Ovary (tissue), 9 donors: ENCODE results near the gene SLAMF7. TPM values are rescaled to one million over a fixed set of nuclear protein-coding genes. Genes with fewer than 3 reads are reported as not detected.
"Not testable (repeated sequence)": the region's sequence is repeated elsewhere in the genome, so short reads cannot be mapped to it uniquely, and the experiment has no call there.

Experiments
- DNase-seq, 5 donors: peaks; one replicate each; pipeline ENCODE4 v3.0.0-alpha.2; 2019 to 2020
- H3K27ac ChIP-seq, 2 donors: fragments of 200-600 bp; one replicate each; pipeline versions ENCODE4 v1.5.1 to v1.8.0; 2019 to 2022
- H3K27me3 ChIP-seq: fragments of 200-600 bp; one replicate; pipeline ENCODE4 v1.8.0; 2022
- H3K36me3 ChIP-seq: fragments of 200-600 bp; sonication (generic); one replicate; pipeline ENCODE4 v1.5.1; 2019
- H3K4me1 ChIP-seq: one replicate; pipeline ENCODE4 v1.8.1; 2013; ENCODE audit warnings: mild to moderate bottlenecking, moderate library complexity; ENCODE audit not compliant: insufficient read depth
- H3K4me3 ChIP-seq: fragments of 200-600 bp; sonication (generic); one replicate; pipeline ENCODE4 v1.5.1; 2017
- H3K9me3 ChIP-seq, 2 donors: fragments of 200-600 bp in 1 of 2; sonication (generic) in 1 of 2; one replicate each; pipeline versions ENCODE4 v1.5.1 to v1.8.1; 2013 to 2019; ENCODE audit warnings: mild to moderate bottlenecking in 1 of 2, moderate library complexity in 1 of 2
- CTCF ChIP-seq, 3 donors: fragments of 450-650 bp in 2 of 3; fragments of 200-600 bp in 1 of 3; IDR thresholded peaks; one replicate each; pipeline versions ENCODE4 v1.5.1 to v1.8.0; 2016 to 2022; ENCODE audit warnings: antibody characterized with exemption in 3 of 3, mild to moderate bottlenecking in 1 of 3
- EP300 ChIP-seq: sonication (generic); formaldehyde crosslinking; IDR thresholded peaks from one replicate; pipeline ENCODE4 v1.6.1; 2017; ENCODE audit warnings: antibody characterized with exemption
- POLR2A ChIP-seq: fragments of 450-650 bp; IDR thresholded peaks from one replicate; pipeline ENCODE4 v1.6.1; 2017; ENCODE audit warnings: antibody characterized with exemption, mild to moderate bottlenecking, moderate library complexity
- WGBS, 3 donors: extraction: QIAGEN DNeasy Blood & Tissue Kit in 1 of 3; methylation state at CpG; one replicate each; pipeline versions ENCODE4 v1.1.5 to v1.1.7; 2013 to 2017; 5-methylcytosine and 5-hydroxymethylcytosine counted together
- intact Hi-C, 4 donors: fragments of 100-400 bp; cut with DNase I; formaldehyde crosslinking; loops; one replicate each; pipeline versions ENCODE4 v1.11.0 to v1.15.1; 2022 to 2023
- polyA plus RNA-seq, 2 donors: library from polyadenylated mRNA; stranded (reverse); fragments of 200-250 nt in 1 of 2; fragments of 350-450 nt in 1 of 2; fragmentation: Illumina TruSeq in 1 of 2; extraction: RNeasy Lipid Tissue Mini Kit (QIAGEN cat#74804) in 1 of 2; gene quantifications; one replicate each; pipeline ENCODE4 v1.2.3, GENCODE V29; 2013 to 2014
- total RNA-seq, 7 donors: library from RNA; depleted of rRNA in 2 of 7; stranded (reverse); fragments of >200 nt in 2 of 7; fragmentation: NEBNext Ultra II Directional in 3 of 7; extraction: Animal tissue kit (Norgen Biotek cat#: 25700) in 3 of 7; gene quantifications; one replicate each; pipeline versions ENCODE4 v1.1.0 to v1.2.4, GENCODE V29; 2016 to 2023
- donor health status: DM: no; HTN: no; CAD: no; lungs with moderate emphysema.
- donor health status: DM: no; HTN: no; CAD: no.
- donor health status: Bipolar disorder and iron deficiency.
- donor health status: DM: yes; HTN: yes; CAD: no.
- donor health status: DM: no; HTN: no; CAD: no.
- donor health status: DM: yes; HTN: yes; CAD: no.

SLAMF7 gene
- total and polyA plus RNA-seq, 9 donors = 0.32 to 7.3 (median 0.84) TPM; not detected in 1

- intact Hi-C loops = no loop called here
- no peak overlapping the region for H3K27ac ChIP-seq
- 69 to 76% (median 75%) methylated on average over 8 of the region's 8 CpGs for WGBS, 3 donors
Observed at GRCh38 chr1:160781186-160781766, 42.2 kb downstream of the SLAMF7 start.

GRCh38 chr1:160781914-160782689, 43.1 kb downstream of the SLAMF7 start:
- no peak overlapping the region for H3K4me3 ChIP-seq
- no peaks in the 10 kb centered on the region for H3K27me3 ChIP-seq
- DNase-seq = no peak
- H3K9me3 ChIP-seq = no peaks in the 10 kb centered on the region
- H3K27ac ChIP-seq = no peak overlapping the region
- no peaks in the 10 kb centered on the region for H3K36me3 ChIP-seq
- TF ChIP-seq EP300 (no peak), CTCF (IDR thresholded peaks at IDR 0.05) (no peak)
- intact Hi-C loops = no loop called here
- WGBS, 3 donors = 88 to 90% (median 89%) methylated on average over 9 of the region's 9 CpGs
- H3K4me1 ChIP-seq = no peaks in the 10 kb centered on the region

More at GRCh38 chr1:160781186-160781766, 42.2 kb downstream of the SLAMF7 start:
- TF ChIP-seq EP300 (no peak), POLR2A (no peak), CTCF (IDR thresholded peaks at IDR 0.05) (no peak)
- H3K27me3 ChIP-seq = no peaks in the 10 kb centered on the region
- DNase-seq = no peak
- no peaks in the 10 kb centered on the region for H3K4me1 ChIP-seq
- H3K9me3 ChIP-seq = no peaks in the 10 kb centered on the region
- H3K4me3 ChIP-seq = no peak overlapping the region
- no peaks in the 10 kb centered on the region for H3K36me3 ChIP-seq

GRCh38 chr1:160782988-160783765, 44.1 kb downstream of the SLAMF7 start:
- H3K4me1 ChIP-seq, H3K27ac ChIP-seq, H3K4me3 ChIP-seq, intact Hi-C loops, DNase-seq, H3K36me3 ChIP-seq, H3K9me3 ChIP-seq, H3K27me3 ChIP-seq: not testable (repeated sequence)
- WGBS, 3 donors = 87 to 90% (median 88%) methylated on average over 21 to 25 of the region's 25 CpGs

GRCh38 chr1:160789051-160789701, 50.1 kb downstream of the SLAMF7 start:
- Histone ChIP-seq H3K4me3 (no peak overlapping the region), H3K36me3 (no peaks in the 10 kb centered on the region), H3K27me3 (no peaks in the 10 kb centered on the region), H3K4me1 (no peaks in the 10 kb centered on the region), H3K9me3 (no peaks in the 10 kb centered on the region), H3K27ac (no peak overlapping the region)
- no peak for TF ChIP-seq POLR2A
- no peak for TF ChIP-seq CTCF (IDR thresholded peaks at IDR 0.05)
- no peak for TF ChIP-seq EP300
- intact Hi-C loops = no loop called here
- no peak for DNase-seq
- WGBS, 3 donors = 93% methylated on average over 11 of the region's 11 CpGs
